ENCODE data around the gene MYD88.

GRCh38 chr3:38129058-38129457, 9.4 kb upstream of the MYD88 start:
- TF ChIP-seq CTCF (IDR thresholded peaks at IDR 0.05; ENCODE audit: poor library complexity, severe bottlenecking) (no peak), TAF1 (IDR thresholded peaks at IDR 0.05; ENCODE audit: low read depth) (no peak), RAD21 (conservative IDR thresholded peaks at IDR 0.05) (no peak), EP300 (conservative IDR thresholded peaks at IDR 0.05; ENCODE audit: poor library complexity, severe bottlenecking) (no peak), EZH2 (IDR thresholded peaks at IDR 0.05; ENCODE audit: borderline replicate concordance, insufficient read depth, low read length, poor library complexity, severe bottlenecking) (no peak), POLR2AphosphoS5 (IDR thresholded peaks at IDR 0.05) (no peak), SMC3 (conservative IDR thresholded peaks at IDR 0.05; ENCODE audit: poor library complexity) (no peak), MXI1 (conservative IDR thresholded peaks at IDR 0.05; ENCODE audit: poor library complexity, severe bottlenecking) (no peak)
- TF ChIP-seq, protein P1, sequence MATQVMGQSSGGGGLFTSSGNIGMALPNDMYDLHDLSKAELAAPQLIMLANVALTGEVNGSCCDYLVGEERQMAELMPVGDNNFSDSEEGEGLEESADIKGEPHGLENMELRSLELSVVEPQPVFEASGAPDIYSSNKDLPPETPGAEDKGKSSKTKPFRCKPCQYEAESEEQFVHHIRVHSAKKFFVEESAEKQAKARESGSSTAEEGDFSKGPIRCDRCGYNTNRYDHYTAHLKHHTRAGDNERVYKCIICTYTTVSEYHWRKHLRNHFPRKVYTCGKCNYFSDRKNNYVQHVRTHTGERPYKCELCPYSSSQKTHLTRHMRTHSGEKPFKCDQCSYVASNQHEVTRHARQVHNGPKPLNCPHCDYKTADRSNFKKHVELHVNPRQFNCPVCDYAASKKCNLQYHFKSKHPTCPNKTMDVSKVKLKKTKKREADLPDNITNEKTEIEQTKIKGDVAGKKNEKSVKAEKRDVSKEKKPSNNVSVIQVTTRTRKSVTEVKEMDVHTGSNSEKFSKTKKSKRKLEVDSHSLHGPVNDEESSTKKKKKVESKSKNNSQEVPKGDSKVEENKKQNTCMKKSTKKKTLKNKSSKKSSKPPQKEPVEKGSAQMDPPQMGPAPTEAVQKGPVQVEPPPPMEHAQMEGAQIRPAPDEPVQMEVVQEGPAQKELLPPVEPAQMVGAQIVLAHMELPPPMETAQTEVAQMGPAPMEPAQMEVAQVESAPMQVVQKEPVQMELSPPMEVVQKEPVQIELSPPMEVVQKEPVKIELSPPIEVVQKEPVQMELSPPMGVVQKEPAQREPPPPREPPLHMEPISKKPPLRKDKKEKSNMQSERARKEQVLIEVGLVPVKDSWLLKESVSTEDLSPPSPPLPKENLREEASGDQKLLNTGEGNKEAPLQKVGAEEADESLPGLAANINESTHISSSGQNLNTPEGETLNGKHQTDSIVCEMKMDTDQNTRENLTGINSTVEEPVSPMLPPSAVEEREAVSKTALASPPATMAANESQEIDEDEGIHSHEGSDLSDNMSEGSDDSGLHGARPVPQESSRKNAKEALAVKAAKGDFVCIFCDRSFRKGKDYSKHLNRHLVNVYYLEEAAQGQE (IDR thresholded peaks at IDR 0.05; ENCODE audit: borderline replicate concordance): no peak

Measured in neural cell (in vitro differentiated cells).